Neural progenitor cell (in vitro differentiated cells): ENCODE results near the gene MED13L. TPM values are rescaled to one million over a fixed set of nuclear protein-coding genes. Genes with fewer than 3 reads are reported as not detected.

Source experiments
- DNase-seq: peaks from one replicate; pipeline ENCODE4 v3.0.0-alpha.2; 2016; ENCODE audit warnings: low spot score
- H2AFZ ChIP-seq: fragments of 200-600 bp; sonication (generic); replicated peaks from 2 replicates; pipeline ENCODE4 v1.6.1; 2016; ENCODE audit warnings: antibody characterized with exemption
- H3F3A ChIP-seq: fragments of 200-600 bp; sonication (generic); 2 replicates; pipeline ENCODE4 v1.6.1; 2016; ENCODE audit warnings: antibody characterized with exemption, low read depth
- H3K27ac ChIP-seq: fragments of 200-600 bp; sonication (generic); 2 replicates; pipeline ENCODE4 v1.5.1; 2016; ENCODE audit warnings: mild to moderate bottlenecking
- H3K27me3 ChIP-seq: fragments of 200-600 bp; sonication (generic); 2 replicates; pipeline ENCODE4 v1.6.1; 2016; ENCODE audit warnings: mild to moderate bottlenecking, moderate library complexity
- H3K36me3 ChIP-seq: fragments of 200-600 bp; sonication (generic); 2 replicates; pipeline ENCODE4 v1.5.1; 2016
- H3K4me1 ChIP-seq: fragments of 200-600 bp; sonication (generic); 2 replicates; pipeline ENCODE4 v1.6.1; 2016; ENCODE audit warnings: mixed run types
- H3K4me2 ChIP-seq: fragments of 200-600 bp; sonication (generic); 2 replicates; pipeline ENCODE4 v1.6.1; 2016
- H3K4me3 ChIP-seq: fragments of 200-600 bp; sonication (generic); 2 replicates; pipeline ENCODE4 v1.5.1; 2016
- H3K79me2 ChIP-seq: fragments of 200-600 bp; sonication (generic); 2 replicates; pipeline ENCODE4 v1.6.1; 2016; ENCODE audit warnings: low read depth
- H3K9ac ChIP-seq: fragments of 200-600 bp; sonication (generic); 2 replicates; pipeline ENCODE4 v1.6.1; 2016
- H3K9me3 ChIP-seq: fragments of 200-600 bp; sonication (generic); 2 replicates; pipeline ENCODE4 v1.5.1; 2016; ENCODE audit warnings: low read depth
- H4K20me1 ChIP-seq: fragments of 200-600 bp; sonication (generic); 2 replicates; pipeline ENCODE4 v1.6.1; 2016; ENCODE audit warnings: low read depth
- H3K27ac Mint-ChIP-seq: 3 replicates; pipeline ENCODE4 v1.8.0; 2021; ENCODE audit warnings: mixed read lengths
- H3K27me3 Mint-ChIP-seq: 2 replicates; pipeline ENCODE4 v1.8.0; 2022; ENCODE audit warnings: low read depth, mild to moderate bottlenecking, inconsistent platforms, moderate library complexity, mixed read lengths; ENCODE audit not compliant: insufficient read depth
- H3K36me3 Mint-ChIP-seq: 3 replicates; pipeline ENCODE4 v1.8.0; 2021; ENCODE audit warnings: mixed read lengths
- H3K4me1 Mint-ChIP-seq: 3 replicates; pipeline ENCODE4 v1.8.0; 2021; ENCODE audit warnings: mixed read lengths
- H3K4me3 Mint-ChIP-seq: 3 replicates; pipeline ENCODE4 v1.8.0; 2021; ENCODE audit warnings: mild to moderate bottlenecking, moderate library complexity, mixed read lengths
- H3K9me3 Mint-ChIP-seq: 3 replicates; pipeline ENCODE4 v1.8.0; 2020; ENCODE audit warnings: mixed read lengths
- CTCF ChIP-seq: fragments of 200-600 bp; sonication (generic); IDR thresholded peaks from 2 replicates; pipeline ENCODE4 v1.5.1; 2017; ENCODE audit warnings: antibody characterized with exemption, mild to moderate bottlenecking
- EZH2 ChIP-seq: fragments of 200-600 bp; sonication (generic); IDR thresholded peaks from 2 replicates; pipeline ENCODE4 v1.6.1; 2017; ENCODE audit warnings: antibody characterized with exemption, mild to moderate bottlenecking, moderate library complexity
- EZH2phosphoT487 ChIP-seq: fragments of 200-600 bp; sonication (generic); IDR thresholded peaks from 2 replicates; pipeline ENCODE4 v1.6.1; 2017; ENCODE audit warnings: antibody characterized with exemption
- total RNA-seq: library from RNA; depleted of rRNA; stranded (reverse); fragments of >200 nt; gene quantifications from 2 replicates; pipeline ENCODE4 v1.2.3, GENCODE V29; 2015; ENCODE audit warnings: low replicate concordance

MED13L gene
- total RNA-seq, 1 donor from 2014 or later = 149 TPM

- Histone ChIP-seq H3K27ac (no peak overlapping the region), H3K4me2 (no peak overlapping the region), H4K20me1 (peaks cover 32% of the 10 kb centered on the region), H3K4me3 (no peak overlapping the region), H3K4me1 (peaks cover 22% of the 10 kb centered on the region), H3K36me3 (peaks cover 25% of the 10 kb centered on the region), H2AFZ (no peak overlapping the region), H3K27me3 (no peaks in the 10 kb centered on the region), H3K79me2 (peaks cover 34% of the 10 kb centered on the region), H3K9me3 (no peaks in the 10 kb centered on the region), H3F3A (peaks cover 17% of the 10 kb centered on the region), H3K9ac (no peak overlapping the region)
- no peaks in the 10 kb centered on the region for H3K9me3 Mint-ChIP-seq
- H3K27me3 Mint-ChIP-seq = no peaks in the 10 kb centered on the region
- no peak overlapping the region for H3K27ac Mint-ChIP-seq
- no peak overlapping the region for H3K4me3 Mint-ChIP-seq
- H3K4me1 Mint-ChIP-seq = peaks cover 25% of the 10 kb centered on the region
- TF ChIP-seq CTCF (no peak), EZH2phosphoT487 (no peak), EZH2 (no peak)
- peaks cover 4% of the 10 kb centered on the region for H3K36me3 Mint-ChIP-seq
- DNase-seq = no peak
These were observed 292.9 kb downstream of the MED13L start for GRCh38 chr12:115984616-115985015.

- no peaks in the 10 kb centered on the region for H3K27me3 ChIP-seq
- peaks cover 19% of the 10 kb centered on the region for H4K20me1 ChIP-seq
- no peaks in the 10 kb centered on the region for H3K9me3 ChIP-seq
- H3K27ac ChIP-seq = no peak overlapping the region
- peaks cover 21% of the 10 kb centered on the region for H3K79me2 ChIP-seq
- TF ChIP-seq CTCF = peak; percentile 53
- TF ChIP-seq EZH2 = no peak
- Mint-ChIP-seq H3K36me3 (peaks cover 8% of the 10 kb centered on the region), H3K4me3 (no peak overlapping the region), H3K4me1 (peaks cover 12% of the 10 kb centered on the region), H3K9me3 (no peaks in the 10 kb centered on the region), H3K27me3 (no peaks in the 10 kb centered on the region), H3K27ac (no peak overlapping the region)
- no peak overlapping the region for H2AFZ ChIP-seq
- DNase-seq = peak; percentile 56
- H3K4me3 ChIP-seq = no peak overlapping the region
- H3K4me1 ChIP-seq = peaks cover 11% of the 10 kb centered on the region
- no peak overlapping the region for H3K9ac ChIP-seq
- peaks cover 29% of the 10 kb centered on the region for H3K36me3 ChIP-seq
- no peak overlapping the region for H3K4me2 ChIP-seq
- peaks cover 9% of the 10 kb centered on the region for H3F3A ChIP-seq
These were observed 294.2 kb downstream of the MED13L start for GRCh38 chr12:115983226-115983798.

- Histone ChIP-seq H3K4me1 (no peaks in the 10 kb centered on the region), H3K79me2 (no peaks in the 10 kb centered on the region), H3K4me3 (no peak overlapping the region), H3K36me3 (peaks cover 29% of the 10 kb centered on the region), H3K4me2 (no peak overlapping the region), H3F3A (no peaks in the 10 kb centered on the region), H2AFZ (no peak overlapping the region), H3K27me3 (no peaks in the 10 kb centered on the region), H4K20me1 (no peaks in the 10 kb centered on the region), H3K9me3 (no peaks in the 10 kb centered on the region), H3K27ac (no peak overlapping the region), H3K9ac (no peak overlapping the region)
- H3K27me3 Mint-ChIP-seq = no peaks in the 10 kb centered on the region
- no peak for DNase-seq
- H3K4me3 Mint-ChIP-seq = no peak overlapping the region
- no peak overlapping the region for H3K27ac Mint-ChIP-seq
- peaks cover 10% of the 10 kb centered on the region for H3K4me1 Mint-ChIP-seq
- no peaks in the 10 kb centered on the region for H3K9me3 Mint-ChIP-seq
- TF ChIP-seq EZH2 (no peak), EZH2phosphoT487 (no peak), CTCF (no peak)
- H3K36me3 Mint-ChIP-seq = peaks cover 6% of the 10 kb centered on the region
These were observed 297.2 kb downstream of the MED13L start for GRCh38 chr12:115980339-115980738.
